NCI-H524 (cell line): Measurements from ENCODE around the gene TRIM8.

Source experiments
- DNase-seq, 2 experiments: peaks; one replicate each; lab custom pipeline; 2025; lab: John Stamatoyannopoulos, UW

The TRIM8 gene

GRCh38 chr10:102616066-102616770 lies 28.1 kb upstream of the TRIM8 start:
- no peak for DNase-seq

- no peak for DNase-seq
Measured at GRCh38 chr10:102617041-102617440, 27.2 kb upstream of the TRIM8 start.

GRCh38 chr10:102617816-102618215 lies 26.5 kb upstream of the TRIM8 start:
- no peak for DNase-seq

GRCh38 chr10:102619281-102619981 lies 24.8 kb upstream of the TRIM8 start:
- no peak for DNase-seq

GRCh38 chr10:102620138-102620590 lies 24.1 kb upstream of the TRIM8 start:
- DNase-seq = no peak

GRCh38 chr10:102620591-102621442 lies 23.5 kb upstream of the TRIM8 start:
- DNase-seq = no peak

GRCh38 chr10:102621443-102622325 lies 22.6 kb upstream of the TRIM8 start:
- DNase-seq = no peak

GRCh38 chr10:102624094-102624493 lies 20.2 kb upstream of the TRIM8 start:
- DNase-seq = no peak

- no peak for DNase-seq
Measured at GRCh38 chr10:102624751-102625645, 19.3 kb upstream of the TRIM8 start.

GRCh38 chr10:102626026-102626685 lies 18.1 kb upstream of the TRIM8 start:
- DNase-seq = no peak

- no peak for DNase-seq
Measured at GRCh38 chr10:102627291-102627735, 17.0 kb upstream of the TRIM8 start.

- no peak for DNase-seq
Measured at GRCh38 chr10:102627736-102628293, 16.5 kb upstream of the TRIM8 start.

GRCh38 chr10:102628451-102628911 lies 15.8 kb upstream of the TRIM8 start:
- no peak for DNase-seq

- DNase-seq = no peak
Measured at GRCh38 chr10:102629661-102630614, 14.3 kb upstream of the TRIM8 start.

GRCh38 chr10:102630663-102631062 lies 13.6 kb upstream of the TRIM8 start:
- DNase-seq = no peak

- DNase-seq = no peak
Measured at GRCh38 chr10:102631525-102632393, 12.5 kb upstream of the TRIM8 start.

- no peak for DNase-seq
Measured at GRCh38 chr10:102632394-102633111, 11.7 kb upstream of the TRIM8 start.
